ENCODE results near the gene SARM1.

Gene SARM1

GRCh38 chr17:28341516-28341915, 30.0 kb upstream of the SARM1 start:
- DNase-seq (ENCODE audit: low spot score), result no peak
- TF ChIP-seq, protein P1, sequence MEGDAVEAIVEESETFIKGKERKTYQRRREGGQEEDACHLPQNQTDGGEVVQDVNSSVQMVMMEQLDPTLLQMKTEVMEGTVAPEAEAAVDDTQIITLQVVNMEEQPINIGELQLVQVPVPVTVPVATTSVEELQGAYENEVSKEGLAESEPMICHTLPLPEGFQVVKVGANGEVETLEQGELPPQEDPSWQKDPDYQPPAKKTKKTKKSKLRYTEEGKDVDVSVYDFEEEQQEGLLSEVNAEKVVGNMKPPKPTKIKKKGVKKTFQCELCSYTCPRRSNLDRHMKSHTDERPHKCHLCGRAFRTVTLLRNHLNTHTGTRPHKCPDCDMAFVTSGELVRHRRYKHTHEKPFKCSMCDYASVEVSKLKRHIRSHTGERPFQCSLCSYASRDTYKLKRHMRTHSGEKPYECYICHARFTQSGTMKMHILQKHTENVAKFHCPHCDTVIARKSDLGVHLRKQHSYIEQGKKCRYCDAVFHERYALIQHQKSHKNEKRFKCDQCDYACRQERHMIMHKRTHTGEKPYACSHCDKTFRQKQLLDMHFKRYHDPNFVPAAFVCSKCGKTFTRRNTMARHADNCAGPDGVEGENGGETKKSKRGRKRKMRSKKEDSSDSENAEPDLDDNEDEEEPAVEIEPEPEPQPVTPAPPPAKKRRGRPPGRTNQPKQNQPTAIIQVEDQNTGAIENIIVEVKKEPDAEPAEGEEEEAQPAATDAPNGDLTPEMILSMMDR (IDR thresholded peaks at IDR 0.05), result no peak
- Histone ChIP-seq H3K27ac (no peak overlapping the region), H3K4me3 (no peak overlapping the region)

DNA sequence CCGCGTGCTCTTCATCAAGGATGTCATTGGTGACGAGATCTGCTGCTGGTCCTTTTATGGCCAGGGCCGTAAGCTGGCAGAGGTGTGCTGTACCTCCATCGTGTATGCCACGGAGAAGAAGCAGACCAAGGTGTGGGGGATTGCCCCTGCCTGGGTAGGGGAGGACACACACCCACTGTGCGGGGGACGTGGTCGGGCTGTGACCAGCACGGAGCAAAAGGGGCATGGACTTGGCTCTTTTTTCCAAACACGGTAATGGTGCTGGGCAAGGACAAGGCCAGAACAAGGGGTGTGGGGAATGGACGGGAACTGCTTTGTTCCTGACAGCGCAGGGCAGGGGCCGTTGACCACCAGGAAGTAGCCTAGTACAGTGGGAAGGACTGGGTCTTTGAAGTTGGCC, 29.2 kb upstream of the SARM1 start:
- H3K4me3 ChIP-seq, result no peak overlapping the region
- DNase-seq (ENCODE audit: low spot score), result no peak
- TF ChIP-seq, protein P1 (IDR thresholded peaks at IDR 0.05), result no peak
- H3K27ac ChIP-seq, result no peak overlapping the region

DNA sequence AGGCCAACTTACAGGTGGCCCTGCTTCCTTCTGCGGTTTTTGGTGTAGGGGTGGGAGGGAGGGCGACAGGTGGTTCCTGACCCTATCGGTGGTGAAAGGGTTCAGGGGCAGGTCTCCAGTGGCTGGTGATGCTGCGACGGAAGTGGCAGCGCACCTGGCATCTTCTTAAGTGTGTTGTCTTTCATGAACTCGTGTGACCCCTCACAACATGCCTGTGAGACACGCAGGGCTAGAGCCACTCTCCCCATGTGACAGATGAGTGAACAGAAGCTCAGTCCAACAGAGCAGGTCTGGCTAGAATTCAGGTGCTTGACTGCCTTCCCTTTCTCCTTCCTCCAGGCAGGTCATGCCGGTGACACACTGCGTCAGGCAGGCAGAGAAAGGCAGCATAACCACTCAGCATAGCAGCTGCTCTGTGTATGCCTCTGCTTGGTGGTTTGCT, 28.0 kb upstream of the SARM1 start:
- Histone ChIP-seq H3K4me3 (no peak overlapping the region), H3K27ac (peak overlapping the region in 1 of 2 donors; percentile 30)
- TF ChIP-seq, protein P1 (IDR thresholded peaks at IDR 0.05), result no peak
- DNase-seq (ENCODE audit: low spot score), result no peak

DNA sequence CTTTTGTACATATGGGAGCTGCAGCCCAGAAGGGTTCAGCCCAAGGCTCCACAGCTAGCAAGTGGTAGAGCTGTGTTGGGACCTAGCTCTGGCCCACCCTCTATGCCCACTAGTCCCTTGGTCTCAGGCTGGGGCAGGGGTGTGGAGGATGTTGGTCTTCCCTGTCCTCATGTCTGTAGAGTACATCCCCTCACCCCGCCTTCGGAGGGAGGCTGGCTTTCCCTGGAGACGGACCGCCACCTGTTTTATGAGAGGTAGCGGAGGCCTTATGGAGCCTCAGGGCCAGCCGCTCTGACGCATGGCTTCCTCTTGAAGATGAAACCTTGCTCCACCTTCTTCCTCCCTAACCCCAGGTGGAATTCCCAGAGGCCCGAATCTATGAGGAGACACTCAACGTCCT, 27.5 kb upstream of the SARM1 start:
- TF ChIP-seq, protein P1 (IDR thresholded peaks at IDR 0.05), result no peak
- Histone ChIP-seq H3K4me3 (no peak overlapping the region), H3K27ac (peak overlapping the region in 1 of 2 donors; percentile 77)
- DNase-seq (ENCODE audit: low spot score), result no peak

- Histone ChIP-seq H3K27ac (peak overlapping the region in 1 of 2 donors; percentile 77), H3K4me3 (no peak overlapping the region)
- TF ChIP-seq, protein P1 (IDR thresholded peaks at IDR 0.05), result no peak
- DNase-seq (ENCODE audit: low spot score), result no peak
Measured at GRCh38 chr17:28344435-28344901, 27.0 kb upstream of the SARM1 start.

- no peak for DNase-seq (ENCODE audit: low spot score)
- TF ChIP-seq, protein P1 (IDR thresholded peaks at IDR 0.05), result no peak
- H3K27ac ChIP-seq, result peak overlapping the region; percentile 45 to 77
- no peak overlapping the region for H3K4me3 ChIP-seq
Measured at GRCh38 chr17:28345419-28346198, 25.9 kb upstream of the SARM1 start.

GRCh38 chr17:28346199-28346580, 25.3 kb upstream of the SARM1 start:
- TF ChIP-seq, protein P1 (IDR thresholded peaks at IDR 0.05), result no peak
- no peak for DNase-seq (ENCODE audit: low spot score)
- Histone ChIP-seq H3K27ac (peak overlapping the region; percentile 45 to 77), H3K4me3 (no peak overlapping the region)
